Stimulated activated CD4-positive, alpha-beta T cell treated with anti-CD3 and anti-CD28 coated beads, Interleukin-4, amount 100 ng/mL, for 48 hours (primary cell): Measurements from ENCODE around the gene NELL1.

ENCODE experiments used
- DNase-seq, 2 donors: peaks; one replicate each; pipeline ENCODE4 v3.0.0-alpha.2; 2020; ENCODE audit warnings: low read depth in 2 of 2

The NELL1 gene

DNA sequence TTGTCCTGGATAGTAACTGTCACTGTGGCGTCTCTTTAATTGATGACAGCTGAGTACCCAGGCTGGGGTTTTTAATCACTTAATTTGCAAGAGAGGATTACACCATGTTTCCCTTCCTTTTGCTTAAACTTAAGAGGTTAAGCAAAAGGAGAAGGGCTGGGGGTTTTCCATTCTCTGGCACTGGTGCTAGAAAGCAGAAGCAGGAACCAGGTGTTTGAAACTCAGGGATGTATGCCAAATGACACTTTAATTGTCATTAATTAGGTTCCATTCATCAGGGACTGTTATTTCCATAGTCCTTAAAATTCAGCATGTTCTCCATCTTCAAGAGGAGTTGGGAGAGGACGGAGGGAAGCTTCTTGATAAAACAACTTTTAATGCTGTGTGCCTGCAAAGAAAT lies 746.2 kb downstream of the NELL1 start:
- DNase-seq, result no peak

DNA sequence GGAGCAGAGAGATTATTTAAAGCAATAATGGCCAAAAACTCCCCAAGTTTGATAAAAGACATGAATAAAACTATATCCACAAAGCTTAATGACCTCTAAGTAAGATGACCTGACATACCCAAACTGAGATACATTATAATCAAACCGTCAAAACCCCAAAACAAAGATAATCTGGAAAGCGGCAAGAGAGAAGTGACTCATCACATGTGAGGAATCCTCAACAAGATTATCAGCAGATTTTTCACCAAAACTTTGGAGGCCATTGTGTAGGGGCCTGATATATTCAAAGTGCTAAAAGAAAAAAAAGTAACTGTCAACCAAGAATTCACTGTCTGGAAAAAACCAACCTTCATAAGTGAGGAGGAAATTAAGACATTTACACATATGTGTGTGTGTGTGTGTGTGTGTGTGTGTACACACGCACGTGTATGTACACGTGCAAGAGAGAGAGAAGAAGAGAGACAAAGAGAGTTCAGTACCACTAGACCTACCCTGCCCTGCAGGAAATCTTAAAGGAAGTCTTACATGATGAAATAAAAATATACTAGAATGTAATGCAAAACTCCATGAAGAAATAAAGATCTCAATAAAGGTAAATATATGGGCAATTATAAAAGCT lies 752.4 kb downstream of the NELL1 start:
- no peak for DNase-seq

DNA sequence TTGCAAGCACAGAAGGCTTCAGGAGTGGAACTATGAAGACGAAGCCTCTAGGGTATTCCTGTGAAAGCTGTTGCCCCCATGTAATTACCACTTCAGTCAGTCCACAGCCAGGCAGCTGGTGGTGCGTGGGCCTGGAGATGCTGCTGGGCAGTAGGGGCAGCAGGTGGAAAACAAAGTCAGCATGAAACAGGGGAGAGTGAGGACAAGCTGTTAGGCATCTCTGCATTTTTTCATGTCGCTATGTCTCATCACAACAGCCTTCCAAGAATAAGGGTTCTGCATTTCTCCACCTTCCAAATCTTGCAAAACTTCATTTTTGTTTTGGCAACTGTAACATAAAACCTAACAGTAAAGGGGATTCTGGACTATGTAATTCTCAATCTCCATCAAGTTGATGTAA lies 757.5 kb downstream of the NELL1 start:
- DNase-seq, result no peak

DNA sequence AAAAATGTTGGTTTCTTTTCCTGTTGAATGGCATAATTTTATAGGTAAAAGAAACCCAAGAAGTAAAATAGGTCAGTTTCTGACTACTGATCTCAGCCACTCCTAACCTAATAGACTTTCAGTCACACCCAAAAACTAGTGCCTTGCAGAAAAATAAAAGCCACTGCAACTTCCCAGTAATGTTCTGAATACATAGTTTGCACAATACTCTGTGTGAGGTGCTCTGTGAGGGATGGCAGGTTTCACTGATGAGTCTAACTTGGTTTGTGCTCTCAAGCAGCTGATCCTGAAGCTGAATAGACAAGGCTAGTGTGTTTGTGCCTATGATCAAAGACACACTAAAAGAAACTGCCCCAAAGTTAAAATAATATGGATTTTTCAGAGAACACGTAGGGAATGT lies 758.3 kb downstream of the NELL1 start:
- no peak for DNase-seq

DNA sequence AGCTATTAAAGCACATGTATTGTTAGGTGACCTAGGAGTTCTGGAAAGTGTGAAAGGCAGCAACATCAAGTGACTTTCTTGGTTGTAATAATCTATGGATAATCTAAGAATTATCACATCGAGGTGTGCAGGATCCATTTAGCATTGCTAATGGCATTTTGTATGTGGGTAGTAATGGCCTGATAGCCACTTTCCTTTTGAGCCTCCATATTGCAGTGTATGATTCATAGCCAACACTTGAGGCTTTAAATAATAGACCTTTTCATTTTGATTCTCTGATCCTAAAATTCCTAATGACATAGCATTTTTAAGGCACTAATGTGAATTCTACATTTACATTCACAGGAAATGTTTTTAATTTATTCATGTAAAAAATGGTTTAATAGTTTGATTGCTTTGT lies 759.4 kb downstream of the NELL1 start:
- DNase-seq, result no peak

DNA sequence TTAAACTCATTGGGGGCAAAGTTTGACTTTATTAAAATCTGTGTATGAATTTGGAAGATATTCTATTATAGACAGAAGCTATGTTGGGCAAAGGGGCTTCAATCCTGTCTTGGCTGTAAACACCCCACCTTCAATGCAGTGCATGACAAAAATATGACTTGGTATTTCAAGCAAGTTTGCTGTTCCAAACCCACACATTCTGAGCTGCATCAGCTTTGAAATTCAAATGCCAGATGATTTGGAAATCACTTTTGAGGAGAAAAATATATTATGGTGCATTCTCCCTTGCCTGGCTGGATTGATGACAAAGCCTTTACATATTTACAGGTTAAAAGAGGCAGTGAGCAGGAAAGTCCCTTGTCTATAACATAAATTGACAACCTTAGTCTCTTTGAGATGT lies 760.0 kb downstream of the NELL1 start:
- DNase-seq, result no peak

DNA sequence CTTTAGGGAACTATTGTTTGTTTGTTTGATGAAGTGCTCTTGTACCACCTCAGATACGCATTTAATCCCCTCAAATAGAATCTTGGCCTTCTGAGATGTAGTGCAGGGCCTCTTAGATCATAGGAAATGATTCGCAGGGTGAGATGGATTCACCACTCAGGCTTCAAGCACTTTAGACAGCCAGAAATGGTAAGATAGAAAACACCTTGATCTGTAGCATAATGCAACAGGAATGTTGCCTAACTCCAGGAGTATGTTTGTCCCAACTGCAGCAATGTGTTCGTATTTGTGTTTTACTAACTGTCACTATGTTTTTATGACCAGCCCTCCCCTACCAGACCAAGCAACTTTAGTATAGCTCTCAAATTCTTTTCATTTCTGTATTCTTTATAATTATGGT lies 761.2 kb downstream of the NELL1 start:
- DNase-seq, result no peak

DNA sequence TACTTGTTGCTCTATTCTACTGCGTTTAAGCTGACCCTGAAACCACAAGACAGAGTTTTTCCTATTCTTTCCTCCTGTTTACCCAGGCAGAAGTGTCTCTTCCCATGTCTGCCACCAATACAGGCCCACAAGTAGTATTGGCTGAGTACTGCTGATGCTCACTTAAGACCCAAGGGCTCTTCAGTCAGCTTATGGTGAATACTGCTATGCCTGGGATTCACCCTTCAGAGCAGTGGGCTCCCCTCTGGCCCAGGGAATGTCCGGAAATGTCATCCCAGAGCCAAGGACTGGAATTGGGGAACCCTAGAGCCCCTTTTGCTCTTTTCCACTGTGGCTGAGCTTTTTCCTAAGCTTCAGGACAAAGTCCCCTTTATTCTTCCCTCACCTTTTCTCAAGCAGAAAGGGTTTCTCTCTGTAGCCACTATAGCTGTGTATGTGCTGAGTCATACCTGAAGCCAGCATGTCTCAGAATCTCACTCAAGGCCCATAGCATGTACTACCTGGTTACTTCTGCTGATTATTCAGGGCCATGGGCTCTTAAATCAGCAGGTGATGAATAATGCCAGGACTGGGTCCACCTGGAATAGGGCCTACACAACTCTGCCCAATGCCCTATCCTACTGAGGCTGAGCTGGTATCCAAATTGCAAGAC lies 777.7 kb downstream of the NELL1 start:
- no peak for DNase-seq

DNA sequence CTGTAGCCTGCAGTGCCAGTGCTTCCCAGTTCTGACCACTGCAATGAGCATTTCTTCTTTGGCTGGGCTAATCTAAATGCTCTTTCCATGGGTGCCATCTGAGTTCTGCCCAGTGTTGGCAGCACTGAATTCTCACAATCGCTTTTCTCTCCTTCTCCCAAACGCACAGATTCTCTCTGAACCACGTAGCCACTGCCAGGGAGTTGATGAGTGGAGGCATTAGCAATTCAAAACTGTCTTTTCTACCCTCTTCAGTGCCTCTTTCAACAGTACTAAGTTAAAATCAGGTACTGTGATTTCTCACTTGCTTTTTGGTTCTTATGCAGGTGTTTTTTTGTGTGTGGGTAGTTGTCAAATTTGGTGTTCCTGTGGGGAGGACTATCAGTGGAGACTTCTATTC lies 778.5 kb downstream of the NELL1 start:
- DNase-seq, result no peak

DNA sequence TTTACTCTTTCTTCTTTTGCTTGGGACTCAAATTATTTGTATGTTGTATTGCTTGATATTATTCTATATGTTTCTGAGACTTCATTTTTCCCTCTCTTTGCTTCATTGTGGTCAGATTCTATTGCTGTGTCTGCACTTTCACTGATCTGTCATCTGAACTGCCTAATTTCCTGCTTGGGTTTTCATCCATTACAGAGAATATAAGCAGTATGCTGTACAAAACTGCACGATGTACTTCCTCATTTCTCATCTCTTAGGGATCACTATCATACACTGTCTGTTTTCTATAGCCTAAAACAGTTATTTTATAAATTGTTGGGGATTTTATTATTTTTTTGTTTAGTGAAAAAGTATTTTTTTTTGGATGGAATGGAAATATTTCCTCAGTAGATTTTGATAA lies 786.8 kb downstream of the NELL1 start:
- no peak for DNase-seq

DNA sequence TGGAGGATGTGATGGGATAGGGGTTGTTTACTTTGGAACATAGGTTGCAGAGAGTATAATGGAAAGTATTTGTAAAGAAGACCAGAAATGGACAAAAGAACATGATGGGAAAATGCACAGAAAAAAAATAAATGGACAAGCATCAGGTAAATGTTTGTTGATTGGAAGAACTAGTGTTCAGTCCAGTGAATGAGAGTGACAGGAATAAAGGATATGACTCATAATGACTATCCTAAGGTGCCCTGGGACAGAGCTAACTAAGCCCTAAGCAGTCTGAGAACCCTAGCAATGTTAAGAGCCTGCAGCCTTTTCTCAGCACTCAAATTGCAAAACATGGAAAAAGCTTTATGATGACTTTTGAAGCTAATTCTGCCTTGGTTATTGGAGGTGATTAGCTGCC lies 790.7 kb downstream of the NELL1 start:
- DNase-seq, result no peak

DNA sequence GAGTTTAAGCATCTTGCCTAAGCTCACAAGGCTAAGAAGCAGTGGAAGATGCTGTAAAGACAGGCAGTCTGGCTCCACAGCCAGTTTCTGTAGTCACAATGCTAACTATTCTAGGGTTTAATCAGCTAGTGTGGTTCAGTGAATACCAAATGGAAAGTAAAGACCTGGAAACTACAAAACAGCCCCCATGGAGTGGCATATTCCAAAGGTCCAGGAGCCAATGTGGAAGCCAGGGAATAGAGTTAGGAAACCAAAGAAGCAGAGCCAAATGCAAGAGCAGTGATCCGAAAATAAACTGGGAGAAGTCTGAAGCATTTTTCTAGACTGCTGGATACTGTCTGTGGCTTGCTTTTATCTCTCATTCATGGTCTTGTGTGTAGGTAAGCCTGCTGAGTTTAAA lies 792.3 kb downstream of the NELL1 start:
- DNase-seq, result no peak

DNA sequence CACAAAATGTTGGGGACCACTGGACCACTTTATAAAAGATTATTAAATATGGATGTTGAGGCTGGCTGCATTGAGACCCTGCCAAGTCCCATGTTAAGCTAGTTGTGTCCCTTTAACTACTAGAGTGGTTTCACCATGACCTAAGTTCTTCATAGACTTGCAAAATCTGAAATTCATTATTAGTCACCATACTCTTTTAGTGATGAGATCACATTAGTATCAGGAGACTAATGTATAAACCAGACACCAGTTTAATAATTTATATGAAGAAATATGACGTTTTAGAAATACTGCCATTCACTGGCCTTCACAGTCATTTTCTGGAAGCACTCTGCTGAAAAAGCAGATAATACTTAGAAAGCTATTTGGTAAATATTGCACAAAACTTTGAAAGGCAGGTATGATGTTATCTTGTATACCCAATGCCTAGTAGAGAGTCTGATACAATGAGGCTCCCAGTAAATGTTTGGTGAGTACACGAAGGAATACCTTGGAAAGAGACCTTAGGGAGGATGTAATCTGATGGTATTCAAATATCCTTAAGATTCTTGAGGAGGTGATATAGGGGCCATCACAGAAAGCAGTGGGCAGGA lies 795.3 kb downstream of the NELL1 start:
- DNase-seq, result no peak

DNA sequence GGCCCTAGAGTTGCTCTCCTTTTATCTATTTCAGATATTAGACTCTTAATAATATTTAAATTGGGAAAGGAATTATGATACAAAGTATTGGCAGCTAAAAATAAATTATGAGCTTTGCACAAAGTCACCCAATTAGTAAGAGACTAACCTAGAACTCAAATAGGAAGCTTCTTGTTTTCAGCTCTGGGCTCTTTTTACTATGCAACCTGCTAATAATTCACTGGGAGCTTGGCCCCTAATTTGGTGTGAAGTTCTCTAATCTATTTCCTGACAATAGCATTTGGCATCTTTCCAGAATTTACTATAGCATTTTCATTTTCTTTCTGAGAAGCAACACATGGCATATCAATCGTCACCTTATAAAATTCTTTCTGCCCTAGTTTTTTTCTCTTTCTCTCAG lies 795.8 kb downstream of the NELL1 start:
- DNase-seq, result no peak

DNA sequence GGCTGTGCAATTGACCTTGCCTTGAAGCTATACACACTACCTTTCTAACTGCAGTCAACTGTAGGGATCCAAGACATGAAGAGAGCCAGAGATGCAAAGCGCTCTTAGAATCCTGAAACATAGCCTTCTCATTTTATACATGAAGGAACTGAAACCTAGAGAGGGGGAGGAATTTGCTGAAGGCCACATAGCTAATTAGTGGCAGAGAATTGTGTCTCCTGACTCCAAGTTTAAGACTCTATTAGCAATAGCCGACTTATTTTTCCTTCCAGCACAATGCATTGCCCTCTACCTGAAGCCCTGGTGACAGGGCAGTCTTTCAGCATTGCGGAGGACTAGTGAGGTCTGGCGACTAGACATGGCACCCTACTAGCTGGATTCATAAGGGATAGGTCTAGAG lies 796.5 kb downstream of the NELL1 start:
- no peak for DNase-seq

DNA sequence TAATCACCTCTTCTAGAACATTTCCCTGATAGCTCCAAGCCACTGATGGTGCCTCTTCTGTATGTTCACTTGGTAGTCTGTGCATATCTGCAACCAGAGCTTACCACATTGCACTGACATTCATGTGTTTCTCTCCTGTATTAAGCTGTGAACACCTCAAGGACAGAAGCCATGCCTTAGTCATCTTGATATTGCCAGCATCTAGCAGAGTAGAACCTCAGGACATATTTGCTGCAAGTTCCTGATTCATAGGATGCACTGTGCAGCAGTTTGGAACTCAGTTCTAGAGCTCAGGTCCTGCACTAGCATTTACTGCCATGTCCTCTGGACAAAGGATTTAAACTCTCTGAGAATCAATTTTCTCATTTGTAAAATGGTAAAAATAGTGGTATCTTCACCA lies 801.1 kb downstream of the NELL1 start:
- no peak for DNase-seq

DNA sequence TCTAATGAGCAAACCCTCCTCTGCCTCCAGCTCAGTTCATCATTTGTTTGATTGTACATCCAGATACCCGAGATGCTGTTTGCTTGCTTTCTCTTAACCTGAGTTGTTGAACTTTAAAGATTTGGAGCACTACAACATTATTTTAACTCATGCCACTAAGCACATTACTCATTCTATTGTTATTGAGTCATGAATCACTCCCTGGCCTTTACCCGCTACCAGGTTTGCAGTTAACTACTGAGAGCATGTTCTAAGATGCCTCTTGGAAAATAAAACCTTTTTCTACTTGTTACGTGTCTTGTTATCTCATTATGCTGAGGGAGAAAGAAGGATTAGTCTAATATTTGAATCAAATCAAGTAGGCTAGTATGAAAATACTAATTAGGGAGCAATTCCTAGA lies 802.9 kb downstream of the NELL1 start:
- no peak for DNase-seq

DNA sequence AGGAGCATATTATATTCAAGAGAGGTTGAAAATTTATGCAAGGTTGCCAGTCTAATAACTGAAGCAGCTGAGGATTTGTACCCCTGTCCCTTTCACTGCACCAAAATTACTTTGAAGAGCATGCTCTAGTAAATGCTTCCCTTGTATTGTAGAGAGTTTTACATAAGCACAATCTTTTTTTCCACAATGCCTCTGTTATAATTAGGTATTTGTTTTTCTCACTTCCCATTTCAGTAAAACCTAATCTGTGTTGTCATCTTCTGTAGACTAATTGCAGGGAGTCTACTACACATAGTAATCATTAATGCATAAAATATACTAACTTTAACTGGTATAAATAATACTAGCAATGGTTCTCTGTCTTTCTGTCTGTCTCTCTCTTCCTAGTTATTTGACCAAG lies 805.1 kb downstream of the NELL1 start:
- DNase-seq, result no peak

DNA sequence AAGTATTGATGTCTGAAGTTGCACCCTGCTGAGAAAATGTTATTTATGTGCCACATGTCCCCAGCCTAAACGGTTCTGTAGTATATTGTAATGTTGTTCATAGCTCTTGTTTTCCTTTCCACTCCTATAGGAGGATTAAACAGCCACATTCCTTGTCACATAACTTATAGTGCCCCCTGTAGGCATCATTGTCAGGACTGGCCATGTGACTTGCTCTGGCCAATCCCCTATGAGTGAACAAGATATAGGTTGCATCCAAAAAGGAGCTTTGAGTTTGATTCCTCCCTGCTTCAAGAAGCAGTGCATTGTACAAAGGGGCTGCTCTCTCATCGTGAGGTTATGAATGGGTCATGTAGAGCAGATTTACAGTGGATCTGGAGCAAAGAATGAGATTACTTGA lies 805.9 kb downstream of the NELL1 start:
- DNase-seq, result no peak

DNA sequence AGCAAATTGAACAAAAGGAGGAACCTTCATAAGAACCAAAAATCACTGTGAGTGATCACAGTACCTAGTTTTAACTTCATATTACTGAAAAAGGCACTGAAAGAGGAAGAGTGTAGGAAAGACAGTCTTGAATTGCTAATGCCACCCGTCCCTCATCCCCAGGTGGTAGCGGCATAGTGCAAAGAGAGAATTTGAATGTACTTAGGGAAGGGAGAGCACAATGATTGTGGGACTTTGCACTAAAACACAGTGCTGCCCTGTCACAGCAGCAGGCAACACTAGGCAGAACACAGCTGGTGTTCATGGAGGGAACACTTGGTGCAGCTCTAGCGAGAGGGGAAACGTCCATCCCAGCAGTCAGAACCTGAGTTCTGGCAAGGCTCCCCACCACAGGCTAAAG lies 807.2 kb downstream of the NELL1 start:
- DNase-seq, result no peak

DNA sequence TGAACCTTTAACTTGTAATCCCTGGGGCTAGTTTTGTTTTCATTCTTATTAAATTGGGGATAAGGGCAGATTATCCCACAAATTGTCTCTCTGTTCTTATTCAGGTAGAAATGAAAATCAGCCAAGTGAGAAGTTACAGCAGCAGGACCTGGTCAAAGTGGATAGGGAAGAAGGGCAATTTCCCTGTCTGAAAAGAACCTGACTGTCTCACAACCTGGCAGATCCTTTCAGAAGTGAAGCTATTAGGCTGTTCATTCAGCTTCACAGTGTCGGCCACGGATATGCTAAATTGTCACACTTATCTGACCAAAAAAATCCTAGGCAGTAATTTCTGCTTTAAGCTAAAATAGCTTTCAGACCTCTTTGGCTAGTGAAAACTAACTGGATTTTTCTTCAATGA lies 810.9 kb downstream of the NELL1 start:
- no peak for DNase-seq

DNA sequence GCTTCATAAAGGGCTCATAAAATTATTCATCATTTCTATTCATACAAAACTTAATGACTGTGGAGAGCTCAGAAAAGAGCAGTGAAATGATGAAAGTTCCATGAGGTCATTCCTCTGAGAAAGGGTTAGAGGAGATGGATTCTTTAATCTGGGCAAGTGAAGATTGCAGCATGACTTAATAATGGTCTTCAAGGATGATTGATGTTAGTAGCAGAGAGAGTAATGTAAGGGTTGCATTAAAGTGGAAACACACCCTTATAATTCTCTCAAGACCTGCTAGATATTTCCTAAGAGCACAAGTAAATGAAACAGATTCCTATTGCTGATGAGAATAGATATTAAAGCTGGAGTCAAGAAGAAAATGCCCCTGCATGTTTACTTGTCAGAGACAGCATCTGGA lies 811.9 kb downstream of the NELL1 start:
- DNase-seq, result no peak

DNA sequence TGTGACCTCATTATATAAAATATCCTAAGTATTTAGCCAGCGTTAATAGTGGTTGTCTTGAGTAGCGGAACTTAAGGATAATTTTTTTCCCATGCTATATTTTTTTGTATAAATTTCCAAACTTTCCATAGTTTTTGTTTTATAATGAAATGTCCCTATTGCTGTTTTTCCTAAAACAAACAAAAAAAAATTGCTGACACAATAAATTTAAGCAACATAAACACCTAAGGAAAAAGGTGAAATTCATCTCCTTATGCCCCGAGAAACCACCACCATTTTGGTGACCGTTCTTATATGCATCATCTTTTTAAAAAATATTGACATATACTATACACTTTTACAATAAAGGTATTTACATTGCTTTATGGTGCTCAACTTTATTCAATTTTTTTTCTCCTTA lies 814.7 kb downstream of the NELL1 start:
- no peak for DNase-seq

DNA sequence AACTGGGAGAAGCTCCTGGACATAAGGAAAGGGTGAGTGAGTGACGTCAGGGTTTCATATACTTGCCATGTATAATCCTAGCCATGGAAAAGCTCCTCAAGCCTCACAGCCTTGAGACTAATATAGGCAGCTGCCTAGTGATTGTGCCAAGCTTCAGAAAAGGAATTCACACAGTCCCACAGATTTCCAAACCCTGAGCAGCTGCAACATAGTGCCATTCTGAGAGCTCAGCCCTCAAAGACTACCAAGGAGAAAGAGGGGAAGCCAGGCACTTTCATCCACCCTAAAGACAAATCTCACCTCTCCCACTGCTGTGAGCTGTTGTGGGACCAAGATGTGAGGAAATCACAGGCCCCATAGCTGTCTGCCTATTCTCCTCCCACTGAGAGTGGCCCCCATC lies 815.6 kb downstream of the NELL1 start:
- no peak for DNase-seq
